ENCODE measurements around the gene SNRPE.

The SNRPE gene

DNA sequence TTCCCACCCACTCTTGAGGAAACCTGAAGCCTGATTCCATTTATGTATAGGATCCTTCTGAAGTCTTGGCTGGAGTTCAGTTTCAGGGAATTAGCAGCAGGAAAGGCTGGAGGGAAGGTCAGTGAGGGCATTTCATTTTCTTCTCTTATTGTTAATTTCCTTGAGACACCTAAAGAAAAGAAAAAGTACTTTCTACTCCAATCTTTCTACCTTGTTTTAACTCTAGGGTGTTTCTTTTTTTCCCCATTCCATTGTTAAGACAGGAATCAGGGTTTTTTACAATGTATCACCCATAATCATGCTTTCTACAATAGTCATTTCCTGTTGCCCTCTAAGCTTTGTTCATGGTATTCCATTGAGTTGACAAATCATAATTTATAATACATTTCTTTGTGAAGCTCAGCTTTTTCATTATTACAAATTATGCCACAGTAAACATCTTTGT, 27.4 kb downstream of the SNRPE start:
- no peak for DNase-seq

DNA sequence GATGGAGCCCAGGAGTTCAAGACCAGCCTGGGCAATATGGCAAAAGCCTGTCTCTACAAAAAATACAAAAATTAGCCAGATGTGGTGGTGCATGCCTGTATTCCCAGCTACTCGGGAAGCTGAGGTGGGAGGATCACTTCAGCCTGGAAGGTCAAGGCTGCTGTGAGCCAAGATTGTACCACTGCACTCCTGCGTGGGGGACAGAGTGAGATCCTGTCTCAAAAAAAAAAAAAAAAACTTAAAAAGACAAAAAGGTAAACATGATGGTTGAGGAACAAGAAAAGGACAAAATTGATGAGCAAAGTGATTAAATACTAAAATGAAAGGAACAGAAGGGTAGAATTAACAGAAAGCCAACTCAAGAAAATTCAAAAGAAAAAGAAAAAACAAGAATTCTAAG, 30.6 kb downstream of the SNRPE start:
- DNase-seq = no peak

DNA sequence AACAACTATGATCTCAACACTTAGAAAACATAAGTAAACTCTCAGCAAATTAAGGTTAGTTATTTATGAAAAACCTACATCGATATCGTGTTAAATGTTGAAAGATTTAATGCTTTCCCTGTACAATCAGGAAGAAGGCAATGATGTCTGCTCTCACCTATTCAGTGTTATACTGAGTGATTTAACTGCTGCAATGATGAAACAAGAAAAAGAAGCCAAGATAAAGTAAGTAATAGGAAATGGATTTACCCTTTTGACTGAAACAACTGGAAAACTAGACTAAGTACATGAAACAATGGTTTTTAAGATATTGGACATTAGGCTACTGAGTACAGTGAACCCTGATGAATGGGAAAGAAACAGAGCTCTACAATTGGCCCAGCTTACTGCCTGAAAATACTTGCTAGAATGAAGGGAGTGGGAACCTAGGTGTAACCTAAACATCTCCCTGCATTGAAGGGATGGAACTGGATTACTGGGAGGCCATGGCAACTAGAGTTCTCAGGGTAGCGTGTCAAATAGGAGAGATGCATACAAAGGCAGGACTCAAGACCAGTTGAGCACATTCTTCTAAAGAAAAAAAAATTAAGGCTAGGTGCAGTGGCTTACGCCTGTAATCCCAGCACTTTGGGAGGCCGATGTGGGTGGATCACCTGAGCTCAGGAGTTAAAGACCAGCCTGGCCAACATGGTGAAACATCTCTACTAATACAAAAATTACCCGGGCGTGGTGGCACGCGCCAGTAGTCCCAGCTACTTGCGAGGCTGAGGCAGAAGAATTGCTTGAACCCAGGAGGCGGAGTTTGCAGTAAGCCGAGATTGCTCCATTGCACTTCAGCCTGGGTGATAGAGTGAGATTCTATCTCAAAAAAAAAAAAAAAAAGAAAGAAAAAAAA, 37.3 kb downstream of the SNRPE start:
- DNase-seq = no peak

DNA sequence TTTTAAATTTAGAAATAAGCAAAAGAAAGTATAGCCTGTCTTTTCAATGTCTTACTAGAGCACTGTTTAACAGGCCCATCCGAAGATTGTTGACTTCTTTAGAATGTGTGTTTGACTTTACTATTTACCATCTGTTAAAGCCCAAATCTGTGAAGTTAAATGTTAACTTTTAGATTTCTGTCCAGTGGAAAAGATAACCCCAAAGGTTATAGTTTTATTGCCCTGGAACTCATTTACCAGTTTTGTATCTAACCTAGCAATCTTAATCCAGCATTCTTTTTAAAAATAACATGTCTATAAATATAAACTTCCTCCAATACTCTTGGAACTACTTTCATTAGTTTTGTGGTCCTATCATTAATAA, 37.9 kb downstream of the SNRPE start:
- DNase-seq = no peak

DNA sequence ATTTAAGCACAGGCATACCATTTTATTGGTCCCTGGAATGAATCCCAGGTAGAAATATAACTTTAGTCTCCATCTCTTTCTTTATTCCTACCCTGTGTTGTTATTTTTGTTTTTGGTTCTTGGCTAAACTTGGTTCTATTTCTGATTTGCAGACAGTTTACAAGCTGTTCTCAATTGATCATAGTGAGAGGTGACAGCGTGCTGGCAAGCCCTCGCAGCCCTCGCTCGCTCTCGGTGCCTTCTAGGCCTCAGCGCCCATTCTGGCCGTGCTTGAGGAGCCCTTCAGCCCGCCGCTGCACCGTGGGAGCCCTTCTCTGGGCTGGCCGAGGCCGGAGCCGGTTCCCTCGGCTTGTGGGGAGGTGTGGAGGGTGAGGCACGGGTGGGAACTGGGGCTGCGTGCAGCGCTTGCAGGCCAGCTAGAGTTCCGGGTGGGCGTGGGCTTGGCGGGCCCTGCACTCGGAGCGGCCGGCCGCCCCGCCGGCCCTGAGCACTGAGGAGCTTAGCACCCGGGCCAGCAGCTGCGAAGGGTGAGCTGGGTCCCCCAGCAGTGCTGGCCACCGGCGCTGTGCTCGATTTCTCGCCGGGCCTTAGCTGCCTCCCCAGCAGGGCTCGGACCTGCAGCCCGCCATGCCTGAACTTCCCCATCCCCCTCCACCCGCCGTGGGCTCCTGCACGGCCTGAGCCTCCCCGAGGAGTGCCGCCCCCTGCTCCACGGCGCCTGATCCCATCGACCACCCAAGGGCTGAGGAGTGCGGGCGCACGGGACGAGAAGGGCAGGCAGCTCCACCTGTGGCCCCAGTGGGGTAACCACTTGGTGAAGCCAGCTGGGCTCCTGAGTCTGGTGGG, 38.7 kb downstream of the SNRPE start:
- DNase-seq = no peak

DNA sequence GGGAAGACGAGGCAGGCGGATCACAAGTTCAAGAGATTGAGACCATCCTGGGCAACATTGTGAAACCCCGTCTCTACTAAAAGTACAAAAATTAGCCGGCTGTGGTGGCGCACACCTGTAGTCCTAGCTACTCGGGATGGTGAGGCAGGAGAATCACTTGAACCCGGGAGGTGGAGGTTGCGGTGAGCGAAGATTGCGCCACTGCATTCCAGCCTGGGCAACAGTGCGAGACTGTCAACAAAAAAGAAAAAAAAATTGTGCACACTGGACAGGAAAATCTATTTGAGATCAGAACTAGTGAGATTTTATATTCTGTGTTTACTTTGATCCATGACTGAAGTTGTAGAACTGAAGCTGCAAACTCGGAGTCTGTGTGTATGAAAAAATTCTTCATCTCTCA, 40.2 kb downstream of the SNRPE start:
- no peak for DNase-seq

DNA sequence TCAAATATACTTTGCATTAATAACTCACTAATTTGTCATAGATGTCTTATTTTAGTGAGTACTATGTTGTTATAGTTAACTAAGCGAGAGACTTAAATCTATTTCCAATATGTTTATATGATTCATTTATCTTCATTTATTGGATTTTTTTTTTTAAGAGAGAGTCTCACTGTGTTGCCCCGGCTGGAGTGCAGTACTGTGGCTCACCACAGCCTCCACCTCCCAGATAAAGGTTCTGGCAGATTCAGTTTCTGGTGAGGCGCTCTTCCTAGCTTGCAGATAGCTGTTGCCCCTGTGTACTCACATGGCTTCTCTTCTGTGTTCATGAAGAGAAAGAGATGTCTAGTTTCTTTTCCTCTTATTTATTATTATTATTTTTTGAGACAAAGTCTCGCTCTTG, 43.9 kb downstream of the SNRPE start:
- DNase-seq = no peak

DNA sequence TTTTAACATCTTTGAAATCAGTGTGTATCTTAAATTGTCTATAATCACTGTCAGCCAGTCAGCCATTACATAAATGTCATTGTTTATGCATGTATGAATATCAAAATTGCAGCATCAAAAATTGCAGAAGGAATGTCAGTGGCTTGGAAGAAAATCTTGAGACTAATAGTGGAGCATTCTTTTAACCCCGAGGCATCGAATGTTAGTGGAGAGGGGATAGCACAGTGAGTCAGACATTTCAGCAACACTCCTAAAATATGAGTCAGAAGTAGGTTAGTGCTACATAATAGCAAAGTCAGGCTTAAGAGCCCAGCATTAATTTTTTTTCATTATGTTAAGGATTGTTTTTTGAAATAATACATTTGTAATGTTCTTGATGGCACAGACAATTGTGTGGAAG, 45.5 kb downstream of the SNRPE start:
- DNase-seq = no peak

DNA sequence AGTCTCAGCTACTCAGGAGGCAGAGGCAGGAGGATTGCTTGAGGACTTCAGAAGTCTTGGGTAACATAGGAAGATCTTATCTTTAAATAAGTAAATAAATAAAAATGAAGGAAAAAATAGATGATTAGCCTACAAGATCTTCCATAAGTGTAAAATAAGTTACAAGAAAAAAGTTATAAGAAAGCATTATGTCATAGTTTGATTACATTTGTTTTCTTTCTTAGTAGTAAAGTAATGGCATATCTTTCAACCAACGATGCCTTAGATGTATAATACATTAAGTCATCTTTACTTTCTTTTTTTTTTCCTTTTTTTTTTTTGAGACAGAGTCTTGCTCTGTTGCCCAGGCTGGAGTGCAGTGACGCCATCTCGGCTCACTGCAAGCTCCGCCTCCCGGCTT, 46.5 kb downstream of the SNRPE start:
- no peak for DNase-seq

DNA sequence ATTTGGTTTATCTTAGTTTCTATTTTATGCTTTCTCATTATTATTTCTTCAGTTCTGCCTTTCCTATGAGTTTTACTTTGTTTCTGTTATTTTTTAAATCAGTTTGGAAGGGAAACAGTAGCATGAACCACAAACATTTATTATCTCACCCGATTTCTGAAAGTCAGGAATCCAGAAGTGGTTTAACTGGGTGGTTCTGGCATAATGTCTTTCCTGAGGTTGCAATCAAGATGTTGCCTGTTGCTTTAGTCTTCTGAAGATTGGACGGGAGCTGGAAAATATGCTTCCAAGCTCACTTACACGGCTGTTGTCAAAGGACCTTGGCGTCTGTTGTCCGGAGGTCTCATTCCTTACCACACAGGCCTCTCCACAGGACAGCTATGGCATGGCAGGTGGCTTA, 50.4 kb downstream of the SNRPE start:
- no peak for DNase-seq

DNA sequence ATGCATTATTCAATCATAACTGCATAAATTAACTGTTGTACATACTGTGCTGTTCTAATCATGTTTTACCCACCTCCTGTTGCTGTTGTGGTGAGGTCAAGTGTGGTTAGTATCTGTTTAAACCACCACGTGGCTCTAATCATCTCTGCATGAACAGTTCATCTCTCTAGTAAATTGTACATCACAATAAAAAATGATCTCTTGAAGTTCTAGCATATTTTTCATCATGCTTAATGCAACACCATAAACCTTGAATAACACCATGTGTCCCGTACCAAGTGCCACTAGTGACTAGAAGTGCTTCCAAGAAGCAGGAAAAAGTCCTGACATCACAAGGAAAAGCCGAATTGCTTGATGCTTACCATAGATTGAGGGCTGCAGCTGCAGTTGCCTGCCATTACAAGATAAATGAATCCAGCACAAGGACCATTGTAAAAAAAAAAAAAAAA, 51.7 kb downstream of the SNRPE start:
- DNase-seq = no peak

DNA sequence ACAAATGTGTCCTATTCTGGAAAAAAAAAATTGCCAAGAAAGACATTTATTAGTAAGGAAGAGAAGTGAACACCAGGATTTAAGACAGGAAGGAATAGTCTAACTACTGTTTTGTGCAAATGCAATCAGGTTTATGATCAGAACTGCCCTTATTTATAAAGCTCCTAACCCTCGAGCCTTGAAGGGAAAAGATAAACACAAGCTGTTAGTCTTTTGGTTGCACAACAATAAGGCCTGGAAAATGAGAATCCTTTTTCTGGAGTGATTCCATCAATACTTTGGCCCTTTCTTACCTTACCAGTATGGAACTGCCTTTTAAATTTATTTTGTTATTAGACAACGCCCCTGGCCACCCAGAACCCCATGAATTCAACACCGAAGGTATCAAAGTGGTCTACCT, 52.9 kb downstream of the SNRPE start:
- DNase-seq = no peak

DNA sequence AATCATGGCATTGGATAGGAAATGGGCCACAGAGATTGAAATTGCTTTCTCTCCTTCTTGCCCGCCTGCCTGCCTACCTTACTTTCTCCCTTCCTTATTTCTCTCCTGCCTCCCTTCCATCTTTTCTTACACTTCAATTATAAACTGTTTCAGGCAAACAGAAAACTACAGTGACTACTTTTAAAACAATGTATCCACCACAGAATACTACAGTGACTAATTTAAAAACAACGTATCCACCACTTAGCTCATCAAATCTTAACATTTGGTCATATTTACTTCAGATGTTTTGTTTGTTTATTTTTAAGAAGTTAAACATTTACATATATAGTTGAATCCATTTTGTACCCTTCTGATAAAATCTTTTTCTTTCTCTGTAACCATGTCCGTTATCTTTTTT, 54.4 kb downstream of the SNRPE start:
- DNase-seq = no peak

DNA sequence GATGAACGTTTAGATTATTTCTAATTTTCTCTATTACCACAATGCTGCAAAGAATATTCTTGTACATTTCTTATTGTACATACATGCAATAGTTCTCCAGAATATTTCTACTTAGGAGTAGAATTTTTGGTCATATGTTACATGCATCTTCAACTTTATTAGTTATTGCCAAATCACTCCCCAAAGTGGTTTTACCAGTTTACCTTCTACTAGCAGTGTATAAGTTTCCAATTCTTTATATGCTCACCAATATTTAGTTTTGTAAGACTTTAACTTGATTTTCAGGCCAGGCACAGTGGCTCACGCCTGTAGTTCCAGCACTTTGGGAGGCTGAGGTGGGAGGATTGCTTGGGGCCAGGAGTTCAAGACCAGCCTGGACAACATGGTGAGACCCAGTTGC, 55.4 kb downstream of the SNRPE start:
- no peak for DNase-seq
